Neural cell (in vitro differentiated cells): ENCODE results near the gene MDN1. TPM values are rescaled to one million over a fixed set of nuclear protein-coding genes. Genes with fewer than 3 reads are reported as not detected.
A peak's percentile ranks its signal among the peaks of the same experiment; 100 is the strongest.
"Not testable (repeated sequence)": the region's sequence is repeated elsewhere in the genome, so short reads cannot be mapped to it uniquely, and the experiment has no call there.

Experiments
- H2AFZ ChIP-seq: fragments of 200-600, 300-800 bp; sonication (generic), shearing (Covaris generic); 2 replicates; pipeline ENCODE4 v1.6.0; 2014; ENCODE audit warnings: low read depth, mild to moderate bottlenecking, antibody characterized with exemption, low read length, moderate library complexity
- H3F3A ChIP-seq: fragments of 200-600 bp; shearing (Covaris generic); 2 replicates; pipeline ENCODE4 v1.6.1; 2016; ENCODE audit warnings: mild to moderate bottlenecking, moderate library complexity, mixed read lengths, antibody characterized with exemption, low read length; ENCODE audit not compliant: insufficient read depth, poor library complexity, severe bottlenecking
- H3K27ac ChIP-seq: fragments of 200-600, 300-800 bp; sonication (generic), shearing (Covaris generic); 2 replicates; pipeline ENCODE4 v1.5.1; 2014; ENCODE audit warnings: mild to moderate bottlenecking, low read length, moderate library complexity
- H3K27me3 ChIP-seq: fragments of 300-800, 200-600 bp; sonication (generic), shearing (Covaris generic); 2 replicates; pipeline ENCODE4 v1.6.0; 2014; ENCODE audit warnings: mild to moderate bottlenecking, low read depth, low read length, moderate library complexity; ENCODE audit not compliant: insufficient read depth
- H3K36me3 ChIP-seq: fragments of 300-800, 200-600 bp; sonication (generic), shearing (Covaris generic); 2 replicates; pipeline ENCODE4 v1.5.1; 2014; ENCODE audit warnings: mild to moderate bottlenecking, antibody characterized with exemption, low read length, moderate library complexity; ENCODE audit not compliant: insufficient read depth
- H3K4me2 ChIP-seq: fragments of 300-800, 200-600 bp; sonication (generic), shearing (Covaris generic); 2 replicates; pipeline ENCODE4 v1.6.0; 2014; ENCODE audit warnings: mild to moderate bottlenecking, low read length
- H3K4me3 ChIP-seq: fragments of 300-800, 200-600 bp; sonication (generic), shearing (Covaris generic); 2 replicates; pipeline ENCODE4 v1.5.1; 2014; ENCODE audit warnings: mild to moderate bottlenecking, low read length, moderate library complexity
- H3K79me2 ChIP-seq: fragments of 200-600 bp; shearing (Covaris generic); replicated peaks from 2 replicates; pipeline ENCODE4 v1.6.0; 2014; ENCODE audit warnings: mild to moderate bottlenecking, low read length, moderate library complexity; ENCODE audit not compliant: insufficient read depth
- H3K9ac ChIP-seq: fragments of 300-800, 200-600 bp; sonication (generic), shearing (Covaris generic); 2 replicates; pipeline ENCODE4 v1.6.1; 2016; ENCODE audit warnings: mild to moderate bottlenecking, low read length, mixed read lengths
- H3K9me2 ChIP-seq: fragments of 200-600 bp; shearing (Covaris generic); 2 replicates; pipeline ENCODE4 v1.6.1; 2016; ENCODE audit warnings: mild to moderate bottlenecking, low read length, mixed read lengths; ENCODE audit not compliant: insufficient read depth
- H3K9me3 ChIP-seq: fragments of 200-600, 300-800 bp; sonication (generic), shearing (Covaris generic); 2 replicates; pipeline ENCODE4 v1.6.1; 2016; ENCODE audit warnings: mild to moderate bottlenecking, mixed run types, low read length, moderate library complexity, mixed read lengths
- H4K20me1 ChIP-seq: fragments of 200-600 bp; shearing (Covaris generic); 2 replicates; pipeline ENCODE4 v1.6.1; 2016; ENCODE audit warnings: mild to moderate bottlenecking, mixed run types; ENCODE audit not compliant: insufficient read depth
- EP300 ChIP-seq: fragments of 450-650 bp; conservative IDR thresholded peaks from 2 replicates; pipeline ENCODE4 v1.6.1; 2014; ENCODE audit warnings: antibody characterized with exemption, mild to moderate bottlenecking, moderate library complexity; ENCODE audit not compliant: poor library complexity, severe bottlenecking
- EZH2 ChIP-seq: fragments of 200-600, 300-800 bp; shearing (Covaris generic), sonication (generic); IDR thresholded peaks from 2 replicates; pipeline ENCODE4 v1.6.1; 2014; ENCODE audit warnings: antibody characterized with exemption, low read length, borderline replicate concordance, mild to moderate bottlenecking; ENCODE audit not compliant: insufficient read depth, poor library complexity, severe bottlenecking
- MXI1 ChIP-seq: fragments of 450-650 bp; conservative IDR thresholded peaks from 2 replicates; pipeline ENCODE4 v1.6.1; 2014; ENCODE audit warnings: antibody characterized with exemption, mild to moderate bottlenecking; ENCODE audit not compliant: poor library complexity, severe bottlenecking
- POLR2AphosphoS5 ChIP-seq: IDR thresholded peaks from 2 replicates; pipeline ENCODE4 v1.6.1; 2012
- RAD21 ChIP-seq: fragments of 450-650 bp; conservative IDR thresholded peaks from 2 replicates; pipeline ENCODE4 v1.6.1; 2014; ENCODE audit warnings: antibody characterized with exemption, mild to moderate bottlenecking, moderate library complexity
- SMC3 ChIP-seq: fragments of 450-650 bp; conservative IDR thresholded peaks from 2 replicates; pipeline ENCODE4 v1.6.1; 2014; ENCODE audit warnings: antibody characterized with exemption, mild to moderate bottlenecking, moderate library complexity; ENCODE audit not compliant: poor library complexity
- TAF1 ChIP-seq: IDR thresholded peaks from 2 replicates; pipeline ENCODE4 v1.6.1; 2012; ENCODE audit warnings: low read depth
- polyA plus RNA-seq: library from polyadenylated mRNA; depleted of rRNA; stranded (reverse); fragments of >200 nt; gene quantifications from 2 replicates; pipeline ENCODE4 v1.2.3, GENCODE V29; 2014
- TF ChIP-seq, protein P1 (sequence below): fragments of 450-650 bp; IDR thresholded peaks from 2 replicates; pipeline ENCODE4 v1.5.1; 2014; ENCODE audit warnings: antibody characterized with exemption, mild to moderate bottlenecking, moderate library complexity; ENCODE audit not compliant: poor library complexity, severe bottlenecking
- TF ChIP-seq, protein P2 (sequence below): IDR thresholded peaks from 2 replicates; pipeline ENCODE4 v1.6.1; 2012; ENCODE audit warnings: borderline replicate concordance

The MDN1 gene
- polyA plus RNA-seq, 1 donor from 2014 or later, result 17.8 TPM

- Histone ChIP-seq H3K79me2 (peaks cover 8% of the 10 kb centered on the region), H3K36me3 (no peaks in the 10 kb centered on the region), H3K27me3 (no peaks in the 10 kb centered on the region), H3K9me3 (no peaks in the 10 kb centered on the region), H2AFZ (no peak overlapping the region), H3F3A (no peaks in the 10 kb centered on the region), H4K20me1 (no peaks in the 10 kb centered on the region), H3K27ac (no peak overlapping the region), H3K9me2 (no peaks in the 10 kb centered on the region), H3K9ac (no peak overlapping the region), H3K4me2 (no peak overlapping the region), H3K4me3 (peak overlapping the region; percentile 79)
- TF ChIP-seq SMC3 (no peak), EP300 (no peak), POLR2AphosphoS5 (no peak), TAF1 (no peak), EZH2 (no peak), RAD21 (no peak), MXI1 (no peak)
- TF ChIP-seq, protein P1, sequence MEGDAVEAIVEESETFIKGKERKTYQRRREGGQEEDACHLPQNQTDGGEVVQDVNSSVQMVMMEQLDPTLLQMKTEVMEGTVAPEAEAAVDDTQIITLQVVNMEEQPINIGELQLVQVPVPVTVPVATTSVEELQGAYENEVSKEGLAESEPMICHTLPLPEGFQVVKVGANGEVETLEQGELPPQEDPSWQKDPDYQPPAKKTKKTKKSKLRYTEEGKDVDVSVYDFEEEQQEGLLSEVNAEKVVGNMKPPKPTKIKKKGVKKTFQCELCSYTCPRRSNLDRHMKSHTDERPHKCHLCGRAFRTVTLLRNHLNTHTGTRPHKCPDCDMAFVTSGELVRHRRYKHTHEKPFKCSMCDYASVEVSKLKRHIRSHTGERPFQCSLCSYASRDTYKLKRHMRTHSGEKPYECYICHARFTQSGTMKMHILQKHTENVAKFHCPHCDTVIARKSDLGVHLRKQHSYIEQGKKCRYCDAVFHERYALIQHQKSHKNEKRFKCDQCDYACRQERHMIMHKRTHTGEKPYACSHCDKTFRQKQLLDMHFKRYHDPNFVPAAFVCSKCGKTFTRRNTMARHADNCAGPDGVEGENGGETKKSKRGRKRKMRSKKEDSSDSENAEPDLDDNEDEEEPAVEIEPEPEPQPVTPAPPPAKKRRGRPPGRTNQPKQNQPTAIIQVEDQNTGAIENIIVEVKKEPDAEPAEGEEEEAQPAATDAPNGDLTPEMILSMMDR, result no peak
- TF ChIP-seq, protein P2, sequence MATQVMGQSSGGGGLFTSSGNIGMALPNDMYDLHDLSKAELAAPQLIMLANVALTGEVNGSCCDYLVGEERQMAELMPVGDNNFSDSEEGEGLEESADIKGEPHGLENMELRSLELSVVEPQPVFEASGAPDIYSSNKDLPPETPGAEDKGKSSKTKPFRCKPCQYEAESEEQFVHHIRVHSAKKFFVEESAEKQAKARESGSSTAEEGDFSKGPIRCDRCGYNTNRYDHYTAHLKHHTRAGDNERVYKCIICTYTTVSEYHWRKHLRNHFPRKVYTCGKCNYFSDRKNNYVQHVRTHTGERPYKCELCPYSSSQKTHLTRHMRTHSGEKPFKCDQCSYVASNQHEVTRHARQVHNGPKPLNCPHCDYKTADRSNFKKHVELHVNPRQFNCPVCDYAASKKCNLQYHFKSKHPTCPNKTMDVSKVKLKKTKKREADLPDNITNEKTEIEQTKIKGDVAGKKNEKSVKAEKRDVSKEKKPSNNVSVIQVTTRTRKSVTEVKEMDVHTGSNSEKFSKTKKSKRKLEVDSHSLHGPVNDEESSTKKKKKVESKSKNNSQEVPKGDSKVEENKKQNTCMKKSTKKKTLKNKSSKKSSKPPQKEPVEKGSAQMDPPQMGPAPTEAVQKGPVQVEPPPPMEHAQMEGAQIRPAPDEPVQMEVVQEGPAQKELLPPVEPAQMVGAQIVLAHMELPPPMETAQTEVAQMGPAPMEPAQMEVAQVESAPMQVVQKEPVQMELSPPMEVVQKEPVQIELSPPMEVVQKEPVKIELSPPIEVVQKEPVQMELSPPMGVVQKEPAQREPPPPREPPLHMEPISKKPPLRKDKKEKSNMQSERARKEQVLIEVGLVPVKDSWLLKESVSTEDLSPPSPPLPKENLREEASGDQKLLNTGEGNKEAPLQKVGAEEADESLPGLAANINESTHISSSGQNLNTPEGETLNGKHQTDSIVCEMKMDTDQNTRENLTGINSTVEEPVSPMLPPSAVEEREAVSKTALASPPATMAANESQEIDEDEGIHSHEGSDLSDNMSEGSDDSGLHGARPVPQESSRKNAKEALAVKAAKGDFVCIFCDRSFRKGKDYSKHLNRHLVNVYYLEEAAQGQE, result no peak
These were observed 2.1 kb downstream of the MDN1 start for GRCh38 chr6:89817481-89817880.

GRCh38 chr6:89813422-89813821 lies 6.2 kb downstream of the MDN1 start:
- H3K4me2 ChIP-seq, result not testable (repeated sequence)

GRCh38 chr6:89807581-89807980 lies 12.0 kb downstream of the MDN1 start:
- Histone ChIP-seq H3K27me3 (no peaks in the 10 kb centered on the region), H3K4me3 (no peak overlapping the region), H3K9me2 (no peaks in the 10 kb centered on the region), H2AFZ (no peak overlapping the region), H3K36me3 (no peaks in the 10 kb centered on the region), H3F3A (no peaks in the 10 kb centered on the region), H3K79me2 (no peaks in the 10 kb centered on the region), H4K20me1 (no peaks in the 10 kb centered on the region), H3K9ac (no peak overlapping the region), H3K9me3 (no peaks in the 10 kb centered on the region), H3K27ac (no peak overlapping the region), H3K4me2 (no peak overlapping the region)
- TF ChIP-seq, protein P1, result no peak
- TF ChIP-seq TAF1 (no peak), MXI1 (no peak), RAD21 (no peak)

More at GRCh38 chr6:89813422-89813821, 6.2 kb downstream of the MDN1 start:
- H4K20me1 ChIP-seq, H3K9me2 ChIP-seq, H2AFZ ChIP-seq, H3F3A ChIP-seq, H3K27me3 ChIP-seq, H3K36me3 ChIP-seq, H3K79me2 ChIP-seq, H3K9ac ChIP-seq, H3K9me3 ChIP-seq, H3K27ac ChIP-seq, H3K4me3 ChIP-seq: not testable (repeated sequence)
